Stomach smooth muscle (tissue), 2 donors: ENCODE data around the gene RXFP1.

Experiments used
- H3K27ac ChIP-seq: one replicate; pipeline ENCODE4 v1.7.0; 2013; ENCODE audit warnings: mild to moderate bottlenecking, low read length, inconsistent platforms
- H3K27me3 ChIP-seq, 2 donors: one replicate each; pipeline ENCODE4 v1.7.0; 2013; ENCODE audit warnings: low read length in 2 of 2; ENCODE audit not compliant: insufficient read depth in 2 of 2, control insufficient read depth in 1 of 2
- H3K36me3 ChIP-seq, 2 donors: one replicate each; pipeline ENCODE4 v1.7.0; 2013; ENCODE audit warnings: low read length in 2 of 2; ENCODE audit not compliant: control insufficient read depth in 2 of 2, insufficient read depth in 2 of 2
- H3K4me1 ChIP-seq: one replicate; pipeline ENCODE4 v1.7.0; 2013; ENCODE audit warnings: low read length; ENCODE audit not compliant: control insufficient read depth, insufficient read depth
- H3K4me3 ChIP-seq, 2 donors: one replicate each; pipeline ENCODE4 v1.7.0; 2013; ENCODE audit warnings: low read length in 2 of 2
- H3K9ac ChIP-seq, 2 donors: one replicate each; pipeline ENCODE4 v1.7.0; 2013; ENCODE audit warnings: low read length in 2 of 2, mild to moderate bottlenecking in 1 of 2
- H3K9me3 ChIP-seq, 2 donors: one replicate each; pipeline ENCODE4 v1.7.0; 2013; ENCODE audit warnings: low read length in 2 of 2; ENCODE audit not compliant: control insufficient read depth in 2 of 2
- donor health status: healthy.
- donor health status: Pancreatic carcinoma.

The RXFP1 gene

DNA sequence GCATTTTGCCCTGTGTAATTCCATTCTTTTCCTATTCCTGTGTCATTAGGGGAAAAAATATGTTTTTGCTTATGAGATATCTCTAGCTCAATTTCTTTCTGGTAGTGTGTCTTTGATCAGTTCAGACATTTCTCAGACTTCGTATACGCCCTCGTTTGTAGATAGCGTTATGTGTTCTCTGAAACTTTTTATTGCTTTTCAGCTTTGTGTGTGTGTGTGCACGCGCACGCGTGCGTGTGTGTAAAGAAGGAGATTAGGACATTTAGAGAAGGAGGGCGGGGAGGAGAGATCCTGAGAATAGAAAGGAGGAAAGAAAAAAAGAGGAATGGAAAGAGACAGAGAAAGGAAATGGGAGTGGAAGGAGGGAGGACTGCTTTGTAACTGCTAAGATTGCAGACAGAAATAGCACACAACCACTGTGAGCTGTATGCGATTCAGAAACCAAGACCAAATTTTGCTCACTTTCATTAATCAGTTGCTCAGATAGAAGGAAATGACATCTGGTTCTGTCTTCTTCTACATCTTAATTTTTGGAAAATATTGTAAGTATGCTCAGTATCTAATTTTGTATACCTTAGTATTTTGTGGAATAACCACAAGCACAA is at the start of gene RXFP1:
TSS of gene RXFP1 (plus strand) at position 399 of the 605 bp plus-strand sequence. CDS start at position 494, 95 bp downstream.
- no peak within 1 kb of the TSS for H3K27ac ChIP-seq
- no peaks in the 10 kb centered on the region for H3K9me3 ChIP-seq
- H3K4me1 ChIP-seq, result no peaks in the 10 kb centered on the region
- no peaks in the 10 kb centered on the region for H3K27me3 ChIP-seq
- H3K9ac ChIP-seq, result no peak within 1 kb of the TSS
- H3K4me3 ChIP-seq, result no peak within 1 kb of the TSS
- H3K36me3 ChIP-seq, result no peaks in the 10 kb centered on the region

DNA sequence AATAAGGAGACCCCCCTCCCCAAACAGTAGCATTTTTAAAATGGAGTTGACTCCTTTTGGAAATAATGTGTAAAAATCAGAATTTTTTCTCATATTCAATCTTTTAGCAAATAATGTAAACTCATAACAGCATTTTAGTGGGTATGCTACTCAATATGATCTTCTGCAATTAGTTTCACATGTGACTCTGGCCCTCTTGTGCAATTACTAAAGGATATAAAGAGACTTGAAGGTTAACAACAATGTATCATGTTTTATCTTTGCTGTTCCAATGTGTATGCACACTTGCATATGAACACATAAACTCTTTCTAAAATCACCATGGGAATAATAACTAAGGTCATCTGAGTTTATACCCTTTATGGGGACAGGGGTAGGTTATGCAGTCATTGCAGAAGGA is 39.9 kb upstream of the RXFP1 start:
- no peaks in the 10 kb centered on the region for H3K36me3 ChIP-seq
- H3K9ac ChIP-seq, result no peak overlapping the region
- H3K27ac ChIP-seq, result no peak overlapping the region
- no peaks in the 10 kb centered on the region for H3K4me1 ChIP-seq
- H3K27me3 ChIP-seq, result no peaks in the 10 kb centered on the region
- H3K9me3 ChIP-seq, result peaks cover 0 to 2% of the 10 kb centered on the region in 2 donors
- H3K4me3 ChIP-seq, result no peak overlapping the region

DNA sequence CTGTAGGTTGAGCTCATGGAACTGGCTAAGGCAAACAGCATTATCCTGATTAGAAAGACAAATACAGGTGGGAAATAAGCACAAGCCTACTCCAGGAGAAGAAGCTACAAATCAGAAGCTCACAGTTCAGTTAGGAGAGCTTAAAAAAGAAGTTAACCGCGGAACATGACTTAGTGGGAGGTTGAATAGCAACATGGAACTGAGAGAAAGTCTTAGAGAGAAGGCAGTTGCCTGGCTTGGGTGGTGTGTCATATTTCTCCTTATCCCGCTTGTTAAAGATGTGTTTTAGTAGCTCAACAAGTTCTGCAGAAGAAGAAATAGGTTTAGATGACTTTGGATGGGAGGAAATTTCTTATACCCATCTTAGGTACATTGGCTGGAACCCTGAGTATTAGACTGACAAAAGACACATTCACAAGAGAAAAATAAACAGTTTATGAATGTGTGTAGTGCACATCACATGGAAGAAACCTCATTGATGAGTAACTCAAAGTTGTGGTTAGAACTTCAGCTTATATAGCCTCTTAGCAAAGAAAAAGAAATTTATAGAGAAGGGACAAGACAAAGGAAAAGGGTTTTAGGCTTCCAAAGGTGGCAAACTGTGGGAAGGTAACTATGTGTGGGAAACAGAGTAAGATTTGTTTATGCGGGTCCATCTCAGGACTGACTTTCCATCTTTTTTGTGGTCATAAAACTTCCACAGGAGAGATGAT is 37.4 kb upstream of the RXFP1 start:
- Histone ChIP-seq H3K36me3 (no peaks in the 10 kb centered on the region), H3K27me3 (no peaks in the 10 kb centered on the region), H3K9ac (no peak overlapping the region), H3K27ac (no peak overlapping the region), H3K4me1 (no peaks in the 10 kb centered on the region), H3K9me3 (peaks cover 0 to 2% of the 10 kb centered on the region in 2 donors), H3K4me3 (no peak overlapping the region)

DNA sequence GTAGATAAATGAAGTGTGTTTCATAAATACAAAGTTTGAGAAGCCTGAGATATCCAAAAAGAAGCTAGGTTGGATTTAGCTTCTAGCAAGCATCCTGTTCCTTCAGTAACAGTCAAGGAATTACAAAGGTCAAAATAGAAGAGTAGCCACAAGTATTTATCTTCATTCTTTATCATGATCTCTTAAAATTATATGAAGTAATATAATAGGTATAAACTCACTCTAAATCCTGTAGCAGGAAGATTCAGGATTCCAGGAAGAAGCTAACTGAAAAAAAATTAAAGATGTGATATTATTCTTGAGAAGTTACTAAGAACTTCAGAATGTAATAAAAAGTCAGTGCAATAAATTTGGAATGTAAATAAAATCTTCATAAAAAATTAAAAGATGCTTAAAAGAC is 31.1 kb upstream of the RXFP1 start:
- H3K9ac ChIP-seq, result no peak overlapping the region
- H3K4me3 ChIP-seq, result no peak overlapping the region

DNA sequence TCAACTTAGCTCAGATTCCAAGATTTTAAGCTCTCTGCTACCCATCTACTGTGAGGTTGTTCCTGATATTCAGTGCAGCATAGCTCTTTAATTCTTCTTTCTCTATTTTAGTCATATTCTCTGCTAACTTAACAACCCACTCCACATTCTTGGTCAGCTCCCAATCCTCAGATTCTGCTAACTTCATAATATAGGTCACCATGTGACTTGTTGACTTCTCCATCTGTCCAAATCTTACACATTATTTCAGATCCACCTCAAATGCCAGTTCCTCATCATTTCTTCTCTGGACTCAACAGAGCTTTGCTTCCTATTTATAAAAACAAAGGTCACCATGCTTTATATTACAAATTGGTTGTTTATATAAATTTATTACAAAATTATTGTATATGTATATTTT is 29.3 kb upstream of the RXFP1 start:
- H3K9ac ChIP-seq, result no peak overlapping the region
- no peak overlapping the region for H3K4me3 ChIP-seq
- no peaks in the 10 kb centered on the region for H3K36me3 ChIP-seq
- no peaks in the 10 kb centered on the region for H3K9me3 ChIP-seq
- no peaks in the 10 kb centered on the region for H3K27me3 ChIP-seq
- no peak overlapping the region for H3K27ac ChIP-seq
- no peaks in the 10 kb centered on the region for H3K4me1 ChIP-seq

More for the DNA sequence above, 31.1 kb upstream of the RXFP1 start:
- H3K9me3 ChIP-seq, result peaks cover 0 to under 1% of the 10 kb centered on the region in 2 donors
- H3K36me3 ChIP-seq, result no peaks in the 10 kb centered on the region
- no peaks in the 10 kb centered on the region for H3K27me3 ChIP-seq
- no peaks in the 10 kb centered on the region for H3K4me1 ChIP-seq
- H3K27ac ChIP-seq, result no peak overlapping the region

DNA sequence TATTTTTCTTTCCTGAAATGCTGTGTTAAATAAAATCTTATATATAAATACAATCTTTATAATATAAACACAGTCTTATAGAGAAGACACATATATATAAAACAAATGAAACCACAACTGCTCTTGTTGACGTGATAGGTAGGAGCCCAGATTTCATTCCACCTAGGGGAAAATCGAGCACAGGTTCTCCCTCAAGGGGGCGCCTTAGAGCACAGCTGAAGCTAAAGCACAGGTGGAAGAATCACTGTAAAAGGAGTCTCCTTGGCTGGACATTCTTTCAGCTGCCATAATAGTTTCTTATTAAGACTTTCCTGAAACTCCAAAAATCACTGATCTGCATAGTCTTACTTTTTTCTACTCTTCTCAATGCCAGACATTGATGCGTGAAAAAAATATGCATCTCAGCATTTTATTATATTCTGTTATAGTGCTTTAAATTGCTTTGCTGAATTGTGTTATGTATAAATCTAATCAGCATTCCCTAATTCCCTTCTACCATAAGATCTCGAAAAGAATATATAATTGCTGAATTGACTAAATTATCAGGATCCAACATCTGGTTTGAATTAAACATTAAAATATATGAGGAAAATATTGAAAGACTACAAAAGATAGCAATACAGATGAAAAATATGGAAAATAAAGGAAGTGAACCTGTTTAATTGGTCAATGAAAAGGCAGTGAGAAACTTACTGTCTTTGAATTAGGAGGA is 25.5 kb upstream of the RXFP1 start:
- no peaks in the 10 kb centered on the region for H3K36me3 ChIP-seq
- no peaks in the 10 kb centered on the region for H3K4me1 ChIP-seq
- no peak overlapping the region for H3K4me3 ChIP-seq
- H3K27me3 ChIP-seq, result no peaks in the 10 kb centered on the region
- H3K27ac ChIP-seq, result no peak overlapping the region
- H3K9me3 ChIP-seq, result no peaks in the 10 kb centered on the region
- H3K9ac ChIP-seq, result no peak overlapping the region

DNA sequence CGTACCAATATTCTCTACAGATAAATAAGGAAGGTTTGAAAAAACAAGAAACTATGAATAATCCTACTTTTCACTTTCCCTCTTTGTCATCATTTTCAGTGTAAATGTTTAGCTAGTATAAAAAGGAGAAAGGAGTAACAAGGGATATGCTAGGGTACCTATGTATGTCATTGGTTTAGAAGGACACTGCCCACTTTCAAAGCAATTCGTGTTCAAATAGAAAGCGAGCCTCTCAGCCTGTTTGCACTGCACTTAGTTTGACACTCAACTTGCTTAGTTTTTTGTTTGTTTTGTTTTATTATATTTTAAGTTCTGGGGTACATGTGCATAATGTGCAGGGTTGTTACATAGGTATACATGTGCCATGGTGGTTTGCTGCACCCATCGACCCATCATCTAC is 21.6 kb upstream of the RXFP1 start:
- H3K9me3 ChIP-seq, result no peaks in the 10 kb centered on the region
- no peaks in the 10 kb centered on the region for H3K4me1 ChIP-seq
- H3K36me3 ChIP-seq, result no peaks in the 10 kb centered on the region
- H3K27ac ChIP-seq, result no peak overlapping the region
- no peaks in the 10 kb centered on the region for H3K27me3 ChIP-seq
- H3K9ac ChIP-seq, result no peak overlapping the region
- no peak overlapping the region for H3K4me3 ChIP-seq

DNA sequence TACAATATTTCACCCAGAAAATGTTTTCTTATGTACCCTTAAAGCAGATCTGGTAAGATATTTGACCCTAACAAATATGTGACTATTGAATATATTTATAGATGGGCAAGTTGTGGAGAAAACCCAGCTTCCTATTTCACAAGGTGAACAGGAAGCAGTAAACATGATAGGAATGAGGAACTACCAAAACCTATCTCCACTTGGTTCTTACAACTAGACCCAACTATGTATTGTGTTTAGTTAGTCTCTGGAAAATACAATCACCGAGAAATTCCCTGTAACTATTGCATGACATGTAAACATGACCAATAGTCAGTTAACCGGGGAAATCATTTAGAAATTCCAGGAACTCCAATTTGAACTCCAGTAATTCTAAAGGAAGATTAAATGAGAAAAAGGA is 8.4 kb upstream of the RXFP1 start:
- Histone ChIP-seq H3K4me3 (no peak overlapping the region), H3K9me3 (no peaks in the 10 kb centered on the region), H3K9ac (no peak overlapping the region), H3K36me3 (no peaks in the 10 kb centered on the region), H3K4me1 (no peaks in the 10 kb centered on the region), H3K27me3 (no peaks in the 10 kb centered on the region), H3K27ac (no peak overlapping the region)

DNA sequence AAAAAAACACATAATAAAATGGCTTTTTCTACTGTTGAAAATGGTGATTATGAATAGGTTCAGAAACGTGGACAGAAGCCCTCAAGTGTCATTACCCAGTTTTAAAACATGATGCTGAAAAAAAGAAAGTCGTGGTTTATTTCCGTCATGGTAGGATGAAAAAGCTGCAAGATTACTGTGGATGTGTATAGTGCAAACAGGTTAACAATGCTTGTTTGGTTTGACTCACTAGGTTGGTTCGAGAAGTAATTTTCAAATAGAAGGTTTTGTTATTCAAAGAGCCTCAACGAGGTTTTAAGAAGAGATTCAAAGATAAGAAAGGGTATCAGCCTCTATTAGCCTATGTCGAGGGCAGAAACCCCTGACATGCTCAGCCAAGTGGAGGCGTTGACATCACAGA is 2.5 kb upstream of the RXFP1 start:
- Histone ChIP-seq H3K27ac (no peak overlapping the region), H3K27me3 (no peaks in the 10 kb centered on the region), H3K36me3 (no peaks in the 10 kb centered on the region), H3K4me3 (no peak overlapping the region), H3K9me3 (no peaks in the 10 kb centered on the region), H3K4me1 (no peaks in the 10 kb centered on the region), H3K9ac (no peak overlapping the region)

DNA sequence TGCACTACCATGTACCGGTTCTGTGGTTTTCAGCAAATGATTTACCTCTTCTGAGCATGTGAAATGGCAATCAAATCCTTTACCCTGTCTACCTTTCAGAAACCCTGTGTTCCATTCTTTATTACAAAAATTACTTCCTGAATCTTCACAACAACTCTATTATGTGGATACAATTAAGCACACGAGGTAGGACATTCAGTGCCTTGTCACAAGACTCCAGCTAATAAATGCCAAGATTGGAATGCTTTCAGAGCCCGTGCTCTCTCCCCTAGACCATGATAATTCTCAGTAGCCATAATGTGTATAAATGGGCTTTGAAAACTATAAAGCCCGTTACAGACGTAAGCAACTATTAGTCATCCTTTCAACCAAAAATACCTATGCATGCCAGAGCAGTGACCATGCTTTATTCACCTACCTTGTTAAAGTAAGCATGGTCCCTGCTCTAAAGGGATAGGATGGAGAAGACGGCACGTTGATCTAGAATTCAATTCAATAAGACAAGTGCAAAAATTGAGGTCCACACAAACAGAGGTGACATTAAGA is 2.4 kb downstream of the RXFP1 start:
- no peaks in the 10 kb centered on the region for H3K27me3 ChIP-seq
- H3K9me3 ChIP-seq, result no peaks in the 10 kb centered on the region
- H3K36me3 ChIP-seq, result no peaks in the 10 kb centered on the region
- H3K4me1 ChIP-seq, result no peaks in the 10 kb centered on the region
- H3K4me3 ChIP-seq, result no peak overlapping the region
- H3K9ac ChIP-seq, result no peak overlapping the region
- H3K27ac ChIP-seq, result no peak overlapping the region
